H1 (cell line): Measurements from ENCODE around the gene PLCL2. TPM values are rescaled to one million over a fixed set of nuclear protein-coding genes. Genes with fewer than 3 reads are reported as not detected.

Source experiments
- CTCF ChIA-PET: fragments of 300-600 bp; sonication (Branson Sonifier 250); formaldehyde crosslinking; loops from one replicate; lab custom pipeline; 2021; ENCODE audit not compliant: partially characterized antibody; lab: Charles Lee
- POLR2A ChIA-PET: fragments of 300-600 bp; sonication (Branson Sonifier 250); formaldehyde crosslinking; loops from one replicate; lab custom pipeline; 2021; ENCODE audit warnings: inconsistent platforms; ENCODE audit not compliant: partially characterized antibody; lab: Charles Lee
- DNase-seq, 2 experiments: peaks; one replicate each; pipeline versions ENCODE4 v3.0.0 to v3.0.0-alpha.2; 2010 to 2022; ENCODE audit warnings: low spot score in 2 of 2, low read depth in 1 of 2, mixed read lengths in 1 of 2
- FAIRE-seq: peaks from 2 replicates; lab custom pipeline; 2011; peaks lifted over from hg19 to GRCh38; lab: Jason Lieb, UNC
- H2AFZ ChIP-seq: 2 replicates; pipeline ENCODE4 v1.8.1; 2012; ENCODE audit warnings: low read length, inconsistent platforms
- H2AK5ac ChIP-seq: 2 replicates; pipeline ENCODE4 v1.6.1; 2013; ENCODE audit warnings: low read depth, low read length
- H2BK120ac ChIP-seq: replicated peaks from 2 replicates; pipeline ENCODE3; 2013; ENCODE audit warnings: low read depth, low read length, inconsistent platforms
- H2BK12ac ChIP-seq: 2 replicates; pipeline ENCODE4 v1.6.1; 2013; ENCODE audit warnings: low read depth, low read length
- H2BK15ac ChIP-seq: 2 replicates; pipeline ENCODE4 v1.6.1; 2013; ENCODE audit warnings: low read length
- H2BK20ac ChIP-seq: 2 replicates; pipeline ENCODE4 v1.6.1; 2013; ENCODE audit warnings: low read length
- H2BK5ac ChIP-seq: 2 replicates; pipeline ENCODE4 v1.6.1; 2013; ENCODE audit warnings: low read depth, low read length
- H3K14ac ChIP-seq: 2 replicates; pipeline ENCODE4 v1.6.1; 2013; ENCODE audit warnings: inconsistent platforms; ENCODE audit not compliant: insufficient read length
- H3K18ac ChIP-seq: 2 replicates; pipeline ENCODE4 v1.6.1; 2013; ENCODE audit warnings: low read length; ENCODE audit errors: extremely low read depth
- H3K23ac ChIP-seq: 2 replicates; pipeline ENCODE4 v1.6.1; 2013; ENCODE audit warnings: inconsistent platforms; ENCODE audit not compliant: insufficient read length
- H3K23me2 ChIP-seq: 2 replicates; pipeline ENCODE4 v1.6.1; 2013; ENCODE audit warnings: low read depth, low read length
- H3K27ac ChIP-seq: 2 replicates; pipeline ENCODE4 v1.6.1; 2011; ENCODE audit warnings: low read depth, low read length, inconsistent platforms
- H3K27me3 ChIP-seq, 4 experiments: replicated peaks in 1 of 4; 1 replicate in 1 of 4; 2 replicates in 3 of 4; pipeline versions ENCODE4 v1.6.1 to v1.8.1; 2011 to 2013; ENCODE audit warnings: low read length in 3 of 4, mild to moderate bottlenecking in 3 of 4, inconsistent platforms in 2 of 4, mixed read lengths in 2 of 4, moderate library complexity in 1 of 4; ENCODE audit not compliant: control insufficient read depth in 3 of 4, insufficient read depth in 3 of 4; ENCODE audit errors: extremely low read depth in 1 of 4
- H3K36me3 ChIP-seq, 4 experiments: 2 replicates each; pipeline versions ENCODE4 v1.6.1 to v1.8.1; 2011 to 2013; ENCODE audit warnings: mild to moderate bottlenecking in 4 of 4, low read length in 3 of 4, moderate library complexity in 2 of 4, control low read depth in 1 of 4, inconsistent platforms in 1 of 4; ENCODE audit not compliant: insufficient read depth in 4 of 4, control insufficient read depth in 2 of 4
- H3K4ac ChIP-seq: replicated peaks from 2 replicates; pipeline ENCODE3; 2013; ENCODE audit warnings: low read length, low read depth, mixed read lengths, inconsistent platforms; ENCODE audit not compliant: insufficient read length
- H3K4me1 ChIP-seq, 4 experiments: replicated peaks in 1 of 4; 1 replicate in 1 of 4; 2 replicates in 3 of 4; pipeline versions ENCODE4 v1.6.1 to v1.8.1; 2011 to 2013; ENCODE audit warnings: low read length in 3 of 4, inconsistent platforms in 2 of 4, mixed read lengths in 1 of 4; ENCODE audit not compliant: insufficient read depth in 4 of 4, control insufficient read depth in 3 of 4
- H3K4me2 ChIP-seq, 2 experiments: 2 replicates each; pipeline versions ENCODE4 v1.6.1 to v1.8.1; 2011 to 2013; ENCODE audit warnings: low read depth in 2 of 2, low read length in 2 of 2, control low read depth in 1 of 2, inconsistent platforms in 1 of 2, mild to moderate bottlenecking in 1 of 2; ENCODE audit not compliant: insufficient read depth in 1 of 2
- H3K4me3 ChIP-seq, 4 experiments: fragments of 200-600, 300-600 bp in 1 of 4; sonication (generic), shearing (Covaris generic), sonication (Bioruptor Twin) in 1 of 4; 2 replicates each; pipeline versions ENCODE4 v1.5.1 to v1.8.1; 2011 to 2016; ENCODE audit warnings: low read length in 4 of 4, low read depth in 3 of 4, control low read depth in 2 of 4, inconsistent platforms in 2 of 4, mild to moderate bottlenecking in 2 of 4, mixed read lengths in 1 of 4, moderate library complexity in 1 of 4; ENCODE audit not compliant: insufficient read depth in 2 of 4; ENCODE audit errors: extremely low read depth in 1 of 4
- H3K56ac ChIP-seq: replicated peaks from 2 replicates; pipeline ENCODE3; 2013; ENCODE audit warnings: low read depth, mild to moderate bottlenecking, mixed read lengths, low read length, inconsistent platforms; ENCODE audit not compliant: insufficient read length
- H3K79me1 ChIP-seq: 2 replicates; pipeline ENCODE4 v1.6.1; 2013; ENCODE audit warnings: low read depth, low read length, control low read depth
- H3K79me2 ChIP-seq, 2 experiments: 2 replicates each; pipeline versions ENCODE4 v1.6.1 to v1.8.1; 2012 to 2013; ENCODE audit warnings: low read length in 2 of 2, mild to moderate bottlenecking in 2 of 2, inconsistent platforms in 1 of 2; ENCODE audit not compliant: insufficient read depth in 2 of 2, control insufficient read depth in 1 of 2
- H3K9ac ChIP-seq, 4 experiments: replicated peaks in 1 of 4; 1 replicate in 1 of 4; 2 replicates in 3 of 4; pipeline versions ENCODE4 v1.6.1 to v1.8.1; 2011 to 2013; ENCODE audit warnings: low read depth in 3 of 4, low read length in 3 of 4, control low read depth in 2 of 4, mild to moderate bottlenecking in 2 of 4, moderate library complexity in 2 of 4, inconsistent platforms in 1 of 4; ENCODE audit errors: extremely low read depth in 1 of 4
- H3K9me3 ChIP-seq, 2 experiments: 2 replicates each; pipeline versions ENCODE4 v1.6.1 to v1.8.1; 2012 to 2013; ENCODE audit warnings: mild to moderate bottlenecking in 2 of 2, moderate library complexity in 2 of 2, control low read depth in 1 of 2, inconsistent platforms in 1 of 2, low read depth in 1 of 2, low read length in 1 of 2, mixed read lengths in 1 of 2; ENCODE audit not compliant: insufficient read depth in 2 of 2
- H4K20me1 ChIP-seq, 2 experiments: replicated peaks in 1 of 2; 2 replicates each; pipeline versions ENCODE3 to v1.8.1; 2011 to 2013; ENCODE audit warnings: inconsistent platforms in 2 of 2, low read length in 2 of 2, mild to moderate bottlenecking in 1 of 2; ENCODE audit not compliant: insufficient read depth in 2 of 2, control insufficient read depth in 1 of 2
- H4K5ac ChIP-seq: 2 replicates; pipeline ENCODE4 v1.6.1; 2013; ENCODE audit warnings: low read length, low read depth, mixed read lengths, inconsistent platforms; ENCODE audit not compliant: insufficient read length
- H4K8ac ChIP-seq: 2 replicates; pipeline ENCODE4 v1.8.0; 2013; ENCODE audit warnings: mild to moderate bottlenecking, moderate library complexity, low read length, inconsistent platforms; ENCODE audit not compliant: insufficient read depth; ENCODE audit errors: extremely low read depth
- H4K91ac ChIP-seq: replicated peaks from 2 replicates; pipeline ENCODE3; 2013; ENCODE audit warnings: low read length, mixed read lengths, inconsistent platforms; ENCODE audit not compliant: insufficient read length
- CEBPB ChIP-seq: IDR thresholded peaks from 2 replicates; pipeline ENCODE4 v1.6.1; 2012; ENCODE audit warnings: low read depth, low read length
- HDAC2 ChIP-seq, 2 experiments: fragments of 300-600 bp in 1 of 2; sonication (generic) in 1 of 2; IDR thresholded peaks; 2 replicates each; pipeline ENCODE4 v1.6.1; 2011 to 2012; ENCODE audit warnings: low read depth in 2 of 2, low read length in 2 of 2, mild to moderate bottlenecking in 2 of 2, moderate library complexity in 2 of 2, borderline replicate concordance in 1 of 2, inconsistent platforms in 1 of 2
- RNF2 ChIP-seq: fragments of 200-900, 300-1000 bp; sonication (generic); IDR thresholded peaks from 2 replicates; pipeline ENCODE4 v1.7.1; 2016; ENCODE audit warnings: borderline replicate concordance, low read depth, mild to moderate bottlenecking, antibody characterized with exemption, low read length; ENCODE audit not compliant: poor library complexity, severe bottlenecking; ENCODE audit errors: missing control alignments
- SRF ChIP-seq: IDR thresholded peaks from 2 replicates; pipeline ENCODE4 v1.6.1; 2011; ENCODE audit warnings: mild to moderate bottlenecking, low read depth, low read length, moderate library complexity
- WGBS, 2 experiments: shearing (Covaris generic) in 1 of 2; methylation state at CpG; one replicate each; pipeline versions ENCODE4 v1.1.6 to v1.1.7; 2013 to 2015; ENCODE audit warnings: low lambda C conversion rate in 2 of 2, mixed read lengths in 2 of 2, inconsistent platforms in 1 of 2, low coverage in 1 of 2, missing lambda C conversion rate in 1 of 2; ENCODE audit not compliant: insufficient replicate concordance in 2 of 2, insufficient coverage in 1 of 2, insufficient read length in 1 of 2; ENCODE audit errors: extremely low coverage in 1 of 2, missing lambda C conversion rate in 1 of 2; 5-methylcytosine and 5-hydroxymethylcytosine counted together
- polyA plus RNA-seq, 7 experiments: library from polyadenylated mRNA; depleted of rRNA in 3 of 7; stranded (reverse) in 5 of 7; unstranded in 2 of 7; fragments of >200 nt in 5 of 7; fragments of 200-250 nt in 2 of 7; gene quantifications; 1 replicate in 5 of 7; 2 replicates in 1 of 7; 4 replicates in 1 of 7; pipeline versions ENCODE4 v1.2.1 to v1.2.3, GENCODE V29; 2011 to 2013; ENCODE audit warnings: missing spikeins in 2 of 7, mixed read lengths in 2 of 7
- total RNA-seq: library from RNA; stranded (reverse); fragmentation: NEBNext Ultra II Directional; extraction: Animal tissue kit (Norgen Biotek cat#: 25700); gene quantifications from 2 replicates; pipeline ENCODE4 v1.2.1, GENCODE V29; 2021

PLCL2 gene
- total and polyA plus RNA-seq, 2 of the 8 experiments (the other 6 are each of a cell fraction or from before 2014, with no cell fraction given) = 3.5 to 6.8 TPM

GRCh38 chr3:16909802-16910201, 25.0 kb downstream of the PLCL2 start:
- no peak overlapping the region for H2BK120ac ChIP-seq
- no peaks in the 10 kb centered on the region for H4K20me1 ChIP-seq
- H2BK12ac ChIP-seq = no peak overlapping the region
- H3K27ac ChIP-seq = no peak overlapping the region
- FAIRE-seq = no peak
- CTCF ChIA-PET = interaction anchor here (1.2 to 1.3 kb wide), 2 partner anchors 18 to 30 kb away, joined by 3 read pairs; no protein-coding TSS in a partner anchor
- H4K91ac ChIP-seq = no peak overlapping the region
- H3K4me1 ChIP-seq = peaks cover 2 to 10% (median 3%) of the 10 kb centered on the region in 4 experiments; a peak in 4 of 7 replicates
- no peaks in the 10 kb centered on the region for H3K36me3 ChIP-seq
- no peak overlapping the region for H2BK20ac ChIP-seq
- H3K9ac ChIP-seq = no peak overlapping the region
- H2BK5ac ChIP-seq = no peak overlapping the region
- no peak for DNase-seq
- H3K79me2 ChIP-seq = peaks cover 0 to 18% of the 10 kb centered on the region in 2 experiments; a peak in 2 of 4 replicates
- H2AFZ ChIP-seq = no peak overlapping the region
- H3K27me3 ChIP-seq = no peaks in the 10 kb centered on the region
- no peak overlapping the region for H3K18ac ChIP-seq
- 87% methylated on average over 3 of the region's 3 CpGs; no CpG with 5 or more reads in 1 of the 2 experiments for WGBS, 2 experiments
- no peaks in the 10 kb centered on the region for H3K79me1 ChIP-seq
- H3K9me3 ChIP-seq = no peaks in the 10 kb centered on the region
- no peak overlapping the region for H4K5ac ChIP-seq
- no peak overlapping the region for H3K23ac ChIP-seq
- no peak overlapping the region for H3K4ac ChIP-seq
- no peak overlapping the region for H2BK15ac ChIP-seq
- H3K4me2 ChIP-seq = no peak overlapping the region
- H3K14ac ChIP-seq = no peak overlapping the region
- no peak overlapping the region for H4K8ac ChIP-seq
- no peaks in the 10 kb centered on the region for H3K23me2 ChIP-seq
- POLR2A ChIA-PET = interaction anchor here (0.7 kb wide), 1 partner anchor 148 kb away, joined by 4 read pairs; no protein-coding TSS in a partner anchor
- no peak for TF ChIP-seq SRF
- no peak for TF ChIP-seq CEBPB
- no peak for TF ChIP-seq HDAC2 (IDR thresholded peaks at IDR 0.05; ENCODE audit: borderline replicate concordance in 1 of 2, low read depth in 2 of 2, low read length in 2 of 2)
- TF ChIP-seq RNF2 = no peak
- H3K56ac ChIP-seq = no peak overlapping the region
- H2AK5ac ChIP-seq = no peak overlapping the region
- H3K4me3 ChIP-seq = no peak overlapping the region
